Suprapubic skin (tissue), 4 donors: ENCODE measurements around the gene SPRYD7. TPM values are rescaled to one million over a fixed set of nuclear protein-coding genes. Genes with fewer than 3 reads are reported as not detected.
A peak's percentile ranks its signal among the peaks of the same experiment; 100 is the strongest.

Source experiments
- DNase-seq, 2 donors: peaks; one replicate each; pipeline ENCODE4 v3.0.0-alpha.2; 2019; ENCODE audit warnings: low spot score in 2 of 2
- H3K27ac ChIP-seq: fragments of 200-600 bp; sonication (generic); one replicate; pipeline ENCODE4 v1.5.1; 2019
- H3K27me3 ChIP-seq: fragments of 200-600 bp; sonication (generic); one replicate; pipeline ENCODE4 v1.5.1; 2019
- H3K36me3 ChIP-seq: fragments of 200-600 bp; sonication (generic); one replicate; pipeline ENCODE4 v1.5.1; 2019
- H3K4me1 ChIP-seq: fragments of 200-600 bp; sonication (generic); one replicate; pipeline ENCODE4 v1.5.1; 2019
- H3K4me3 ChIP-seq: fragments of 200-600 bp; sonication (generic); one replicate; pipeline ENCODE4 v1.5.1; 2019; ENCODE audit warnings: mild to moderate bottlenecking
- H3K9me3 ChIP-seq: fragments of 200-600 bp; sonication (generic); one replicate; pipeline ENCODE4 v1.5.1; 2019
- EP300 ChIP-seq: sonication (generic); formaldehyde crosslinking; IDR thresholded peaks from one replicate; pipeline ENCODE4 v1.6.1; 2017; ENCODE audit warnings: antibody characterized with exemption
- POLR2A ChIP-seq, 2 donors: fragments of 450-650 bp; IDR thresholded peaks; one replicate each; pipeline ENCODE4 v1.6.1; 2017; ENCODE audit warnings: antibody characterized with exemption in 2 of 2, mild to moderate bottlenecking in 2 of 2, moderate library complexity in 2 of 2
- POLR2AphosphoS5 ChIP-seq, 3 donors: sonication (generic); formaldehyde crosslinking; IDR thresholded peaks; one replicate each; pipeline ENCODE4 v1.6.1; 2017; ENCODE audit warnings: antibody characterized with exemption in 3 of 3
- WGBS: methylation state at CpG from one replicate; pipeline ENCODE4 v1.1.5; 2018; 5-methylcytosine and 5-hydroxymethylcytosine counted together
- total RNA-seq, 4 donors: library from RNA; depleted of rRNA; stranded (reverse); fragments of >200 nt; gene quantifications; one replicate each; pipeline ENCODE4 v1.1.0, GENCODE V29; 2016
- TF ChIP-seq, protein P1 (sequence below), 2 donors: fragments of 200-600 bp in 1 of 2; fragments of 450-650 bp in 1 of 2; sonication (generic) in 1 of 2; IDR thresholded peaks; one replicate each; pipeline ENCODE4 v1.5.1; 2016 to 2019; ENCODE audit warnings: antibody characterized with exemption in 2 of 2, mild to moderate bottlenecking in 1 of 2, moderate library complexity in 1 of 2

The SPRYD7 gene
- total RNA-seq, 4 donors from 2014 or later = 6.0 to 9.9 (median 7.2) TPM

DNA sequence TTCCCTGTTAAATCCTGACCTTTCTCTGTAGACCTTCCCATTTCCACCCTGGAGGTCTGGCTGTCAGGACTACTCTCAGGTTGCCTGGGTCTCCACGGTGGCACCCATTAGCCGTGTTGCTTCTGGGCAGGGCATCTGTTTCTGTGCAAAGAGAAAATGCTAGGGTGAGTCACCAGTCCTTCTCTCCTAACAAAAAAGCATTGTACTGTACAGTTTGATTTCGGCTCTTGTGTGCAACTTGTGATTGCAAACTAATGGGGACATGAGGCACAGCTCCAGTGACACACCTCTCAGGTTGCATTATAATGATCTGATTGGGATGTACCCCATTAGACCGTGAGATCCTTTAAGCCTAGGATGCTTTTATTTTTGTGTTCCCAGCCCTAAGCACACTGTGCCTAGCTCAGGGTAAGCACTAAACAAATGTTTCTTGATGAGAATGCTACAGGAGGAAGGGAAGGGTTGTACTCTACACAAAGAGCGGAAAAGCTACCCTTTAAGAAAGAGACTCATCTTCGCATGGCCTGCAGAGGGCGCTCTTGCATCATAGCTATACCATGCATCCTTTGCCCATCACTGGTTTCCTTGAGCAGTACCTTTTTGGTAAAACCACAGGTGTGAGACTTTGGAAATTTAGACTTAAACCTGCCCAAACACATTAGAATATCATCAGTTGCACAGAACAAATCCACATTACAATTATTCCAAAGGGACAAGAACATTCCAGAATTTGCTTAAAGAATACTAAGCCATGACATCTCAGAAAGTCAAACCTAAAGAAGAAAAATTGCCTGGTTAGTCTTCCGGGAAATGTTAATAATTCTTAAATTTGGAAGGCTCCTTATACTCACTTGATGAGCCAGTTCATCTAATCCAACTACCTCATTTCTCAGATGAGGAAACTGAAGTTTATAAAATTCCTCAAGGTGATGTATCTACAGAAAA, 40.4 kb upstream of the SPRYD7 start:
- 50% methylated on average over 8 of the region's 8 CpGs for WGBS
- DNase-seq = peak in 1 of 2 donors; percentile 71
- no peaks in the 10 kb centered on the region for H3K36me3 ChIP-seq
- H3K27ac ChIP-seq = no peak overlapping the region
- no peak overlapping the region for H3K4me3 ChIP-seq
- H3K4me1 ChIP-seq = peaks cover 4% of the 10 kb centered on the region
- H3K9me3 ChIP-seq = no peaks in the 10 kb centered on the region
- H3K27me3 ChIP-seq = no peaks in the 10 kb centered on the region
- TF ChIP-seq, protein P1, sequence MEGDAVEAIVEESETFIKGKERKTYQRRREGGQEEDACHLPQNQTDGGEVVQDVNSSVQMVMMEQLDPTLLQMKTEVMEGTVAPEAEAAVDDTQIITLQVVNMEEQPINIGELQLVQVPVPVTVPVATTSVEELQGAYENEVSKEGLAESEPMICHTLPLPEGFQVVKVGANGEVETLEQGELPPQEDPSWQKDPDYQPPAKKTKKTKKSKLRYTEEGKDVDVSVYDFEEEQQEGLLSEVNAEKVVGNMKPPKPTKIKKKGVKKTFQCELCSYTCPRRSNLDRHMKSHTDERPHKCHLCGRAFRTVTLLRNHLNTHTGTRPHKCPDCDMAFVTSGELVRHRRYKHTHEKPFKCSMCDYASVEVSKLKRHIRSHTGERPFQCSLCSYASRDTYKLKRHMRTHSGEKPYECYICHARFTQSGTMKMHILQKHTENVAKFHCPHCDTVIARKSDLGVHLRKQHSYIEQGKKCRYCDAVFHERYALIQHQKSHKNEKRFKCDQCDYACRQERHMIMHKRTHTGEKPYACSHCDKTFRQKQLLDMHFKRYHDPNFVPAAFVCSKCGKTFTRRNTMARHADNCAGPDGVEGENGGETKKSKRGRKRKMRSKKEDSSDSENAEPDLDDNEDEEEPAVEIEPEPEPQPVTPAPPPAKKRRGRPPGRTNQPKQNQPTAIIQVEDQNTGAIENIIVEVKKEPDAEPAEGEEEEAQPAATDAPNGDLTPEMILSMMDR (IDR thresholded peaks at IDR 0.05) = peak; percentile 75 to 84
- TF ChIP-seq POLR2A (IDR thresholded peaks at IDR 0.05) = no peak

DNA sequence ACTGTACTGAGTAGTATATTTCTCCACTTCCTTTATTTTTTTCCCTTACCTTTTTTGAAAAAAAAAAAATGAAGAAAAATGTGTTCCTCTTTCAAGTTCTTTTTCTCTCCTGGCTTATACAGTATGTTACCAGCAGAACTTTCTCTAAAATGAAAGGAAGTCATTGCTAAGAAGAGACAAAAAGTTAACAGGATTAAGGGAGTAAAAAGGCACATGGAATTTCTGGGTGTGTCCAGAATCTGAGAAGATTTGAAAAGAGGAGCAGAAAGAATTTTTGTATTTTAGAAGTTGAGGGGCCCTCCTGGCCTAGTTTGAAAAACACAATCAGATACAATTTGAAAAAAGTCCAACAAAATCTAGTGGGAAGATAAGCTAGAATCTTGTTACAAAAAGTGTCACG, 39.7 kb upstream of the SPRYD7 start:
- peaks cover 4% of the 10 kb centered on the region for H3K4me1 ChIP-seq
- H3K27me3 ChIP-seq = no peaks in the 10 kb centered on the region
- no peak overlapping the region for H3K4me3 ChIP-seq
- WGBS = 77% methylated on average over 1 of the region's 1 CpG
- no peak for DNase-seq
- no peaks in the 10 kb centered on the region for H3K36me3 ChIP-seq
- no peaks in the 10 kb centered on the region for H3K9me3 ChIP-seq
- no peak for TF ChIP-seq EP300
- no peak for TF ChIP-seq POLR2AphosphoS5 (IDR thresholded peaks at IDR 0.05)
- TF ChIP-seq, protein P1 (IDR thresholded peaks at IDR 0.05) = no peak
- no peak for TF ChIP-seq POLR2A (IDR thresholded peaks at IDR 0.05)
- H3K27ac ChIP-seq = no peak overlapping the region

DNA sequence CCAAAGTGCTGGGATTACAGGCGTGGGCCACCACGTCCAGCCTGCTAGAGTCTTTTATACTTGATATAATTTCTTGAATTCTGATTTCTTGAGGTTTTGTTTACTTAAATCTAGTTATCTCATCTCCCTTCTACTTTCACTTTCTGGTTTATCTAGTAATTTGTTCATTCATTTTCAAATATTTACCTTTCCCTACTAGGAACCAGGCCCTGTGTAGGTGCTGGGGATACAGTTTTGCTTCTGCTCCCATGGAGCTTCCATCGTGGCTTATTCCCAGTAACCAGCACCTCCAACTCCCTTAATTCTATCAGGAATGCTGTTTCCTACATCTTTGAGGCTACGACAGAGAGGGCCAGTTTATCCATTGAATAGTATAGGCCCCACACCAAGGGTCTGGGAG, 36.6 kb upstream of the SPRYD7 start:
- Histone ChIP-seq H3K27me3 (no peaks in the 10 kb centered on the region), H3K36me3 (no peaks in the 10 kb centered on the region), H3K4me1 (peaks cover 4% of the 10 kb centered on the region), H3K27ac (no peak overlapping the region), H3K4me3 (no peak overlapping the region), H3K9me3 (no peaks in the 10 kb centered on the region)
- 89% methylated on average over 4 of the region's 4 CpGs for WGBS
- no peak for DNase-seq
- TF ChIP-seq, protein P1 (IDR thresholded peaks at IDR 0.05) = no peak
- TF ChIP-seq EP300 (no peak), POLR2AphosphoS5 (IDR thresholded peaks at IDR 0.05) (no peak), POLR2A (IDR thresholded peaks at IDR 0.05) (no peak)

DNA sequence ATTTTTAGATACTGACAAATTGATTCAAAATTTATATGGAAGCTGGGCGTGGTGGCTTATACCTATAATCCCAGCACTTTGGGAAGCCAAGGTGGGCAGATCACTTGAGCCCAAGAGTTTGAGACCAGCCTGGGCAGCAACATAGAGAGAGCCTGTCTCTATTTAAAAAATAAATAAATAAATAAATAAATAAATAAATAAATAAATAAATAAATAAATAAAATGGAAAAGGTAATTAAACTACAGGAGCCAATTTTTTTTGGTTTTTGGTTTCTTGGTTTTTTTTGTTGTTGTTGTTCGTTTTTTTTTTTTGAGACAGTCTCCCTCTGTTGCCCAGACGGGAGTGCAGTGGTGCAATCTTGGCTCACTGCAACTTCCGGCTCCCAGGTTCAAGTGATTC, 31.3 kb upstream of the SPRYD7 start:
- Histone ChIP-seq H3K4me3 (no peak overlapping the region), H3K27me3 (no peaks in the 10 kb centered on the region)
- TF ChIP-seq POLR2AphosphoS5 (IDR thresholded peaks at IDR 0.05) (no peak), EP300 (no peak), POLR2A (IDR thresholded peaks at IDR 0.05) (no peak)
- TF ChIP-seq, protein P1 (IDR thresholded peaks at IDR 0.05) = no peak

DNA sequence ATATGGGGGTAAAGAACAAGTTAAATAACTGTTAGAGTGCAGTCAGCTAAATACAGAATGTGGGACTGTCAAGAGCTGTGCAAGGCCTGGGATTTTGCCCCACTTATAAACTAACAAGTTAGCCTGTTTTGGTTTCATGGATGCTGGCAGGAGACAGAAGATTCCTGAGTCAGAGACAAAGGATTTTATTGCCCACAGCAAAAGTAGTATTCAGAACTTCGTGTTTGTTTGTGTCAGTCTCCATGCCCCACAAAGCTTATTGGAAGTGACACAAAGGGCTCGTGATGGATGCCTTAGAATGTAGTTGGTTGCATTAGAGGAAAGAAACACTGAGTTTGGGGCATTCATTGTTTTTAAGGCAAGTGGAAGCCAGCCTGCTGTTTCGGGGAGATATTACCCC, 22.2 kb upstream of the SPRYD7 start:
- no peaks in the 10 kb centered on the region for H3K27me3 ChIP-seq
- 68% methylated on average over 3 of the region's 3 CpGs for WGBS
- H3K4me3 ChIP-seq = no peak overlapping the region
- TF ChIP-seq, protein P1 (IDR thresholded peaks at IDR 0.05) = no peak
- TF ChIP-seq POLR2A (IDR thresholded peaks at IDR 0.05) (no peak), POLR2AphosphoS5 (IDR thresholded peaks at IDR 0.05) (no peak), EP300 (no peak)
- H3K9me3 ChIP-seq = no peaks in the 10 kb centered on the region
- no peak for DNase-seq
- H3K4me1 ChIP-seq = peaks cover 6% of the 10 kb centered on the region
- H3K36me3 ChIP-seq = no peaks in the 10 kb centered on the region
- H3K27ac ChIP-seq = no peak overlapping the region

More for the DNA sequence above, 31.3 kb upstream of the SPRYD7 start:
- 97% methylated on average over 4 of the region's 4 CpGs for WGBS
- no peak overlapping the region for H3K27ac ChIP-seq
- H3K9me3 ChIP-seq = no peaks in the 10 kb centered on the region
- no peaks in the 10 kb centered on the region for H3K36me3 ChIP-seq
- DNase-seq = no peak
- H3K4me1 ChIP-seq = no peaks in the 10 kb centered on the region
